Effector memory CD8-positive, alpha-beta T cell (primary cell): ENCODE data around the gene LRRTM3.

ENCODE experiments used
- ATAC-seq: fragments of 150-1000 bp; cut with Tn5 transposase; replicated peaks from 2 replicates; pipeline ENCODE4 v1.10.0; 2021; ENCODE audit warnings: mild to moderate bottlenecking, moderate library complexity
- DNase-seq, 3 experiments: peaks; one replicate each; pipeline ENCODE4 v3.0.0; 2021
- H3K27ac Mint-ChIP-seq, 2 donors: one replicate each; pipeline ENCODE4 v1.8.0; 2022; ENCODE audit warnings: mild to moderate bottlenecking in 2 of 2, mixed read lengths in 2 of 2, moderate library complexity in 2 of 2
- H3K27me3 Mint-ChIP-seq, 2 donors: one replicate each; pipeline ENCODE4 v1.8.0; 2022; ENCODE audit warnings: mixed read lengths in 2 of 2
- H3K36me3 Mint-ChIP-seq: one replicate; pipeline ENCODE4 v1.8.0; 2022; ENCODE audit warnings: mild to moderate bottlenecking, moderate library complexity, mixed read lengths; ENCODE audit not compliant: insufficient read depth
- H3K4me1 Mint-ChIP-seq, 2 donors: one replicate each; pipeline ENCODE4 v1.8.0; 2022; ENCODE audit warnings: low read depth in 2 of 2, mixed read lengths in 2 of 2
- H3K4me3 Mint-ChIP-seq, 2 donors: one replicate each; pipeline ENCODE4 v1.8.0; 2022; ENCODE audit warnings: mild to moderate bottlenecking in 2 of 2, mixed read lengths in 2 of 2, moderate library complexity in 2 of 2
- H3K9me3 Mint-ChIP-seq, 2 donors: one replicate each; pipeline ENCODE4 v1.8.0; 2022; ENCODE audit warnings: mixed read lengths in 2 of 2

The LRRTM3 gene

DNA sequence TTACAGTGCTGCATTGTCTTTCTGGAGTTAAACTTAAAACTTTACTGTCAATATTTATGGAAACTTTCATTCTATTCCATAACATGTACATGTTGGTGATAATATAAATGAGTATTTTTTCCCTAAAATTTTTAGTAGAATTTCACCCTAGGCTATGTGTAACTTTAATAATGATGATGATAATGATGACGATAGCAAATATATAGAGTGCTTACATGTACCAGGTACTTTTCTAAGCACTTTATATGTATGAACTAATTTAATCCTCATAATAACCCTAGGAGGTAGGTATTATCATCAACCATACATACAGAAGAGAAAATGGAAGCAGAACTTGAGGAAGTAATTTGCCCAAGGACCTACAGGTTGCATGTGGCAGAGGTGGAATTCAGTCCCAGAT, 85.6 kb downstream of the LRRTM3 start:
- Mint-ChIP-seq H3K27ac (no peak overlapping the region), H3K27me3 (no peaks in the 10 kb centered on the region), H3K4me3 (no peak overlapping the region), H3K9me3 (peaks cover 0 to 6% of the 10 kb centered on the region in 2 donors), H3K4me1 (no peaks in the 10 kb centered on the region), H3K36me3 (no peaks in the 10 kb centered on the region)
- ATAC-seq, result no peak
- DNase-seq, result no peak

GRCh38 chr10:67011981-67012380, 86.1 kb downstream of the LRRTM3 start:
- H3K4me1 Mint-ChIP-seq, result no peaks in the 10 kb centered on the region
- no peaks in the 10 kb centered on the region for H3K27me3 Mint-ChIP-seq
- no peak overlapping the region for H3K4me3 Mint-ChIP-seq
- ATAC-seq, result no peak
- no peaks in the 10 kb centered on the region for H3K36me3 Mint-ChIP-seq
- H3K9me3 Mint-ChIP-seq, result peaks cover 0 to 6% of the 10 kb centered on the region in 2 donors
- DNase-seq, result no peak
- H3K27ac Mint-ChIP-seq, result no peak overlapping the region

DNA sequence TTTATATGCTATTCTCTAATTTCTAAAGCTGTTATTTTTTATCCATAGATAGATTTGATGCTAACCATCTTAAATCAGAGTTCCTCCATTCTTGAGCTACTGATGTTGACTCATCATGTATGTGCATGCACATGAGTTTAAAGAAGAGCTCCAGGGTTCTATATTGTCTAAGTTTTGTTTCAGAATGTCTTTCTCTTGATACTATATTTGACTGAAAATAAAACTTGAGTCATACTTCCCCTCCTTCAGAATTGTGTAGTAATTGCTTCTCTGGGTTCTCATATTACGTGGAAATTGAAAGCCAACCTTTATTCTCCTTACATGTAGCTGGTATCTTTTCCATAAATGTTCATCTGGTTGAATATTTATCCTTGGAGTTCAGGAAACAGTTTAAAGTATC, 89.4 kb downstream of the LRRTM3 start:
- Mint-ChIP-seq H3K27ac (no peak overlapping the region), H3K9me3 (peaks cover 0 to 6% of the 10 kb centered on the region in 2 donors), H3K4me3 (no peak overlapping the region), H3K36me3 (no peaks in the 10 kb centered on the region), H3K4me1 (no peaks in the 10 kb centered on the region), H3K27me3 (no peaks in the 10 kb centered on the region)
- no peak for ATAC-seq
- no peak for DNase-seq

DNA sequence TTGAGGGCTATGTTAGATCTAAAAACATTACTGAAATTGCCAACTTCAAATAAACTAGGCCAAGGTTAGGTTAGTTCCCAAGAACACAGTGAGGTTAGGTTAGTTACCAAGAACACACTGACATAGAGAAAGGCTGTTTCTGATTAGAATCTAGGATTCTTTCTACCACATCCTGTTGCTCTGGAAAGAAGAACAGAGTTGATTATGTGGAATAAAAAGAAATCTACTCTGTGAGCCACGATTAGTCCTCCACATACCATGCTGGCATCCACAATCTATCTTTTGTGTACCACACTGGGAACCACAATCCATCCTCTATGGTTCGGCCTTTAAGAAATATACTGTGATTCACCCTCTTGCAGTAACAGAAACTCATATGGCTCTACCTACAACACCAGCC, 91.4 kb downstream of the LRRTM3 start:
- Mint-ChIP-seq H3K4me3 (no peak overlapping the region), H3K9me3 (peaks cover 0 to 6% of the 10 kb centered on the region in 2 donors), H3K36me3 (no peaks in the 10 kb centered on the region), H3K4me1 (no peaks in the 10 kb centered on the region), H3K27ac (no peak overlapping the region), H3K27me3 (no peaks in the 10 kb centered on the region)
- ATAC-seq (no peak), DNase-seq (no peak)

GRCh38 chr10:67022099-67022498, 96.3 kb downstream of the LRRTM3 start:
- DNase-seq (no peak), ATAC-seq (no peak)
- Mint-ChIP-seq H3K27me3 (no peaks in the 10 kb centered on the region), H3K4me3 (no peak overlapping the region), H3K27ac (no peak overlapping the region), H3K9me3 (peaks cover 0 to 8% of the 10 kb centered on the region in 2 donors), H3K36me3 (no peaks in the 10 kb centered on the region), H3K4me1 (no peaks in the 10 kb centered on the region)

- Mint-ChIP-seq H3K27me3 (no peaks in the 10 kb centered on the region), H3K36me3 (no peaks in the 10 kb centered on the region), H3K9me3 (peaks cover 0 to 4% of the 10 kb centered on the region in 2 donors), H3K27ac (no peak overlapping the region), H3K4me3 (no peak overlapping the region), H3K4me1 (no peaks in the 10 kb centered on the region)
- DNase-seq (no peak), ATAC-seq (no peak)
Observed at GRCh38 chr10:67033878-67034277, 108.0 kb downstream of the LRRTM3 start.

DNA sequence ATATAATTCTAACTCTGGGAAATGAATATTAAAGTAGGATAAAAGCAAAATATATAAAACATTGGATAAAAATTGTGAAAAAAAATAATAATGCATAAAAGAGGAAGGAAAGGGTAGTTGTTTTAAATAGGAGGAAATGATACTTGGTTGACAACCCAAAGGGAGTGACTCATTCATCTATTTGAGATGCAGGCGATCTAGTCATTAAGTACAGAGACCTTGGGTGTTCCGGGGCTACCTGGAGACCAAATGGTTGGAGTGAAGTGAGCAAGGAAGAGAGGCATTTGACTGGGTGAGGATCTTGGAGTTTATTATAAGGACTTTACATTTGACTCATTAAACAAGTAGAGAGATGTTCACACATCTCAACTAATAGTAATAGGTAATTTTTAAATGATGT, 111.0 kb downstream of the LRRTM3 start:
- DNase-seq (no peak), ATAC-seq (no peak)
- Mint-ChIP-seq H3K36me3 (no peaks in the 10 kb centered on the region), H3K9me3 (peaks cover 0 to 4% of the 10 kb centered on the region in 2 donors), H3K27me3 (no peaks in the 10 kb centered on the region), H3K4me3 (no peak overlapping the region), H3K27ac (no peak overlapping the region), H3K4me1 (no peaks in the 10 kb centered on the region)

GRCh38 chr10:67043041-67043440, 117.2 kb downstream of the LRRTM3 start:
- no peaks in the 10 kb centered on the region for H3K4me1 Mint-ChIP-seq
- ATAC-seq, result no peak
- peaks cover 0 to 2% of the 10 kb centered on the region in 2 donors for H3K9me3 Mint-ChIP-seq
- H3K27me3 Mint-ChIP-seq, result no peaks in the 10 kb centered on the region
- no peak overlapping the region for H3K4me3 Mint-ChIP-seq
- no peak overlapping the region for H3K27ac Mint-ChIP-seq
- DNase-seq, result no peak
- no peaks in the 10 kb centered on the region for H3K36me3 Mint-ChIP-seq

DNA sequence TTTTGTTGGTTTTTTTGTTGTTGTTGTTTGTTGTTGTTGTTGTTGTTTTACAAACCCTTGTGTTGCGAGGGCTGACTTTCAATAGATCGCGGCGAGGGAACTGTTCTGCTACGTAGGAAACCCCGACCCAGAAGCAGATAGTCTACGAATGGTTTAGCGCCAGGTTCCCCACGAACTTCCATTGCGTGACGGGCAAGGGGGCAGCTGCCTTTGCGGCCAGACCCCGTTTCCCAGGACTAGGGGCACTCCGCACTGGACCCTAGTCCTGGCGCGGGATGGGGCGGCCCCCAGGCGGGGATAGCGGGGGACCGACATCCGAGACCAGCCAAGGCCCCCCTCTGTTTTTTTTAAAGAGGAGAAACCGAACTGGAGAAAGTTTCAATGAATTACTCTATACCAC, 119.6 kb downstream of the LRRTM3 start:
- Mint-ChIP-seq H3K27me3 (no peaks in the 10 kb centered on the region), H3K27ac (no peak overlapping the region), H3K36me3 (no peaks in the 10 kb centered on the region), H3K9me3 (peaks cover 0 to 2% of the 10 kb centered on the region in 2 donors), H3K4me1 (no peaks in the 10 kb centered on the region), H3K4me3 (no peak overlapping the region)
- no peak for DNase-seq
- no peak for ATAC-seq

DNA sequence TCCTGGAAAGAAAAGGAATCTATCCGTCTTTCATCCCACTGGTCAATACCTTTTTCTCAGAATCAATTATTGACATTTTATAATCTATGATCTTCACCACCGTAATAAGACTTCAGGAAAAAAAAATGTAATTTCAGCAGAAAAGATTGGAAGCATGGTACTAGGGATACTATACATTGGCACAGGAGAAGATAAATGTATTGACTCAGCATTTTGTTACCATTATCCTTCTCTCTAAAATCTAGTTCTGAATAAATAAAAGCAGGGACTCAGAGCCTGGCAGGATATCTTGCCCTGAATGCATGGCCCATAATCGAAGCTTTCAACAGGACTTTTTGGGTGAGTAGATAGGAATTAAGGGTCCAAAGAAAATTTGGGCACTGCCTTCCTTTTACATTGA, 120.7 kb downstream of the LRRTM3 start:
- no peaks in the 10 kb centered on the region for H3K4me1 Mint-ChIP-seq
- ATAC-seq, result no peak
- no peak overlapping the region for H3K27ac Mint-ChIP-seq
- no peak for DNase-seq
- H3K36me3 Mint-ChIP-seq, result no peaks in the 10 kb centered on the region
- H3K4me3 Mint-ChIP-seq, result no peak overlapping the region
- H3K27me3 Mint-ChIP-seq, result no peaks in the 10 kb centered on the region
- H3K9me3 Mint-ChIP-seq, result peaks cover 0 to 2% of the 10 kb centered on the region in 2 donors

DNA sequence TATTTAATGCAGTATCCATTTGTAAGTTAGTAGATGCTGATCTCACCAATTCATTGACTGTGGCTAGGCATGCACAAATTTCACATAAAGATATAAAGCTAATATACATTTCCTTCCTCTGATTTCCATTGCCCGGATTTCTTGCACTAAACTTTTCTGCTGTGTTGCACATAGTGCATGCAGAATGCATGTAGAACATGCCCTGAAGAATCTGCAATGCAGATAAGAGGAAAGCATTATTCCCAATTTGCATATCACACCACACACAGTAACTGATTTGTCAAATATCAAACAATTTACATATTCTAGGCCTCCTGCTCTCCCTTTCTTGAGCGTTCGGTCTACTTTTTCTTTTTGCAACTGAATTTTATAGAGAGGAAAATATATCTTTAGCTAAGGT, 124.2 kb downstream of the LRRTM3 start:
- Mint-ChIP-seq H3K27ac (no peak overlapping the region), H3K36me3 (no peaks in the 10 kb centered on the region), H3K4me3 (no peak overlapping the region)

DNA sequence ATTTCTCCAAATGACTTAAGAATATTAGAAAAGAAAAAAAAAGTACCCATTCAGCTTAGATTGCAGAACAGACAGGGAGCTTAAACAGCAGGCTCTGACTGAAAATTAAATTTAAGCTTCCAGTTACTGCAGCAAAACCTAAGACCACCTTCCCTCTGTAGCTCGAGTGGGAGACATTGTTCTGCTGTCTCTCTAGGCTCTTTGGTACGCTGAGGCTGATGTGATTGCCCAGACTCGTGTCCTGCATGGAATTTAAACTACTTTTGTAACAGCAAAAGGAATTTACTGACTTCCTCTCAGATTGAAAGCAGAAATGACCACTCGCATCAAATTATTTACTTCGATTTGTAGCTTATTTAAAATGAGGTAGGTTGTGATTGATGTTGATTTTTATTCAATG, 124.6 kb downstream of the LRRTM3 start:
- Mint-ChIP-seq H3K36me3 (no peaks in the 10 kb centered on the region), H3K4me1 (no peaks in the 10 kb centered on the region), H3K27me3 (no peaks in the 10 kb centered on the region), H3K27ac (no peak overlapping the region), H3K9me3 (peaks cover 0 to 7% of the 10 kb centered on the region in 2 donors), H3K4me3 (no peak overlapping the region)
- DNase-seq (no peak), ATAC-seq (no peak)

More for the DNA sequence above, 124.2 kb downstream of the LRRTM3 start:
- ATAC-seq, result no peak
- Mint-ChIP-seq H3K4me1 (no peaks in the 10 kb centered on the region), H3K27me3 (no peaks in the 10 kb centered on the region), H3K9me3 (peaks cover 0 to 7% of the 10 kb centered on the region in 2 donors)
- DNase-seq, result no peak

- no peak overlapping the region for H3K27ac Mint-ChIP-seq
- no peak overlapping the region for H3K4me3 Mint-ChIP-seq
- H3K9me3 Mint-ChIP-seq, result peaks cover 0 to 7% of the 10 kb centered on the region in 2 donors
- no peaks in the 10 kb centered on the region for H3K27me3 Mint-ChIP-seq
- DNase-seq (no peak), ATAC-seq (no peak)
- H3K36me3 Mint-ChIP-seq, result no peaks in the 10 kb centered on the region
- no peaks in the 10 kb centered on the region for H3K4me1 Mint-ChIP-seq
Observed at GRCh38 chr10:67072654-67073053, 146.8 kb downstream of the LRRTM3 start.

- DNase-seq, result no peak
- ATAC-seq, result no peak
- Mint-ChIP-seq H3K4me1 (no peaks in the 10 kb centered on the region), H3K36me3 (no peaks in the 10 kb centered on the region), H3K27me3 (no peaks in the 10 kb centered on the region), H3K9me3 (peaks cover 0 to 10% of the 10 kb centered on the region in 2 donors), H3K4me3 (no peak overlapping the region), H3K27ac (no peak overlapping the region)
Observed at GRCh38 chr10:67075491-67075971, 149.7 kb downstream of the LRRTM3 start.

DNA sequence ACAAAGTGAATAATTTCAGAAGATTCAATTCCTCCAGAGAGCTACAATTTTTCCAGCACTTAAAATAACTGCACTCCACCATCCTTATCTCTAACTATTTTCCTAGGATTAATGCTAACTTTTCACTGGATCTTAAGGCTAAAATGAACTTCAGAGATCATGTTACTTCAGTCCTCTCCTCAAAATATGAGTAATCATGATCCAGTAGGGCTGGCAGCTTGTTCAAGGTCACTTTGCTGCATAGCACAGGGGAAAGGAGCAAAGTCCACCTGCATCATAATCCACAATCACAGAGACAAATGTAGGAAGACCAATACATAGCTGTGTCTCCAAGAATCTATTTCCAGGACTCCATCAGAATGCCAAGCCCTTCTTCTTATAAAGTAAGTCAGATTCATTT, 150.3 kb downstream of the LRRTM3 start:
- H3K27me3 Mint-ChIP-seq, result no peaks in the 10 kb centered on the region
- no peak overlapping the region for H3K27ac Mint-ChIP-seq
- peaks cover 0 to 10% of the 10 kb centered on the region in 2 donors for H3K9me3 Mint-ChIP-seq
- no peak for ATAC-seq
- H3K36me3 Mint-ChIP-seq, result no peaks in the 10 kb centered on the region
- no peak overlapping the region for H3K4me3 Mint-ChIP-seq
- H3K4me1 Mint-ChIP-seq, result no peaks in the 10 kb centered on the region
- no peak for DNase-seq
